H9 (cell line): ENCODE results near the gene ADAMTS3. TPM values are rescaled to one million over a fixed set of nuclear protein-coding genes. Genes with fewer than 3 reads are reported as not detected.
"Not testable (repeated sequence)": the region's sequence is repeated elsewhere in the genome, so short reads cannot be mapped to it uniquely, and the experiment has no call there.

Experiments used
- DNase-seq: peaks from one replicate; pipeline ENCODE4 v3.0.0-alpha.2; 2017
- H2AFZ ChIP-seq: one replicate; pipeline ENCODE4 v1.6.1; 2013; ENCODE audit warnings: mild to moderate bottlenecking, low read length, control low read depth, moderate library complexity
- H2AK5ac ChIP-seq: 2 replicates; pipeline ENCODE4 v1.6.1; 2013; ENCODE audit warnings: low read length, control low read depth, mixed read lengths; ENCODE audit not compliant: insufficient read length
- H2BK120ac ChIP-seq: one replicate; pipeline ENCODE4 v1.6.1; 2013; ENCODE audit warnings: low read depth, mild to moderate bottlenecking, low read length, control low read depth, inconsistent platforms; ENCODE audit not compliant: poor library complexity, severe bottlenecking
- H2BK12ac ChIP-seq: 2 replicates; pipeline ENCODE4 v1.6.1; 2013; ENCODE audit warnings: low read length, control low read depth, mixed read lengths, low read depth; ENCODE audit not compliant: insufficient read length
- H2BK15ac ChIP-seq: 2 replicates; pipeline ENCODE4 v1.6.1; 2013; ENCODE audit warnings: low read depth, low read length, control low read depth
- H2BK20ac ChIP-seq: one replicate; pipeline ENCODE4 v1.6.1; 2013; ENCODE audit warnings: low read depth, mild to moderate bottlenecking, low read length, control low read depth, inconsistent platforms; ENCODE audit not compliant: poor library complexity, severe bottlenecking
- H2BK5ac ChIP-seq: 2 replicates; pipeline ENCODE4 v1.6.1; 2013; ENCODE audit warnings: low read length, control low read depth, mixed read lengths; ENCODE audit not compliant: insufficient read length
- H3K14ac ChIP-seq: 2 replicates; pipeline ENCODE4 v1.6.1; 2013; ENCODE audit warnings: low read length, control low read depth; ENCODE audit not compliant: insufficient read depth
- H3K18ac ChIP-seq: 2 replicates; pipeline ENCODE4 v1.6.1; 2013; ENCODE audit warnings: low read depth, mild to moderate bottlenecking, mixed read lengths, low read length, control low read depth; ENCODE audit not compliant: insufficient read length
- H3K23ac ChIP-seq: 2 replicates; pipeline ENCODE4 v1.6.1; 2013; ENCODE audit warnings: low read length, control low read depth, mixed read lengths, low read depth; ENCODE audit not compliant: insufficient read length
- H3K23me2 ChIP-seq: 2 replicates; pipeline ENCODE4 v1.6.1; 2013; ENCODE audit warnings: low read depth, mild to moderate bottlenecking, mixed read lengths, low read length, control low read depth; ENCODE audit not compliant: insufficient read length, poor library complexity, severe bottlenecking
- H3K27ac ChIP-seq: 2 replicates; pipeline ENCODE4 v1.5.1; 2013; ENCODE audit warnings: low read length, control low read depth, mixed read lengths, low read depth; ENCODE audit not compliant: insufficient read length
- H3K27me3 ChIP-seq: 2 replicates; pipeline ENCODE4 v1.6.1; 2013; ENCODE audit warnings: low read length, control low read depth, inconsistent platforms; ENCODE audit not compliant: insufficient read depth
- H3K4ac ChIP-seq: 2 replicates; pipeline ENCODE4 v1.6.1; 2013; ENCODE audit warnings: low read depth, mild to moderate bottlenecking, control low read depth, inconsistent platforms, low read length, moderate library complexity
- H3K4me1 ChIP-seq: 2 replicates; pipeline ENCODE4 v1.6.1; 2013; ENCODE audit warnings: low read length, control low read depth, inconsistent platforms; ENCODE audit not compliant: insufficient read depth
- H3K4me2 ChIP-seq: 2 replicates; pipeline ENCODE4 v1.6.1; 2013; ENCODE audit warnings: low read length, control low read depth, mixed read lengths; ENCODE audit not compliant: insufficient read length, insufficient read depth
- H3K56ac ChIP-seq: 2 replicates; pipeline ENCODE4 v1.6.1; 2013; ENCODE audit warnings: low read depth, mild to moderate bottlenecking, mixed read lengths, low read length, control low read depth; ENCODE audit not compliant: insufficient read length
- H3K79me1 ChIP-seq: 2 replicates; pipeline ENCODE4 v1.6.1; 2013; ENCODE audit warnings: low read depth, mild to moderate bottlenecking, moderate library complexity, low read length, control low read depth, inconsistent platforms; ENCODE audit not compliant: insufficient read depth, poor library complexity, severe bottlenecking
- H3K79me2 ChIP-seq: 2 replicates; pipeline ENCODE4 v1.6.1; 2013; ENCODE audit warnings: low read length, control low read depth, inconsistent platforms; ENCODE audit not compliant: insufficient read depth
- H3K9ac ChIP-seq: 2 replicates; pipeline ENCODE4 v1.6.1; 2013; ENCODE audit warnings: low read length, control low read depth, mixed read lengths; ENCODE audit not compliant: insufficient read length; ENCODE audit errors: extremely low read depth
- H3K9me3 ChIP-seq: one replicate; pipeline ENCODE4 v1.6.1; 2013; ENCODE audit warnings: low read depth, low read length, inconsistent platforms; ENCODE audit not compliant: control insufficient read depth
- H3T11ph ChIP-seq: one replicate; pipeline ENCODE4 v1.6.1; 2013; ENCODE audit warnings: mild to moderate bottlenecking, low read length, control low read depth, inconsistent platforms
- H4K20me1 ChIP-seq: one replicate; pipeline ENCODE4 v1.6.1; 2013; ENCODE audit not compliant: control insufficient read depth, insufficient read length, insufficient read depth
- H4K5ac ChIP-seq: 2 replicates; pipeline ENCODE4 v1.6.1; 2013; ENCODE audit warnings: low read depth, mild to moderate bottlenecking, mixed read lengths, low read length, control low read depth; ENCODE audit not compliant: insufficient read length
- H4K8ac ChIP-seq: replicated peaks from 2 replicates; pipeline ENCODE4 v1.6.1; 2013; ENCODE audit warnings: low read length, control low read depth, mixed read lengths, low read depth; ENCODE audit not compliant: insufficient read length
- H4K91ac ChIP-seq: 2 replicates; pipeline ENCODE4 v1.6.1; 2013; ENCODE audit warnings: low read depth, mild to moderate bottlenecking, moderate library complexity, mixed read lengths, low read length, control low read depth; ENCODE audit not compliant: insufficient read length
- H3K27ac Mint-ChIP-seq, 3 experiments: 2 replicates in 2 of 3; 3 replicates in 1 of 3; pipeline ENCODE4 v1.8.0; 2020 to 2021; ENCODE audit warnings: mixed read lengths in 3 of 3, mild to moderate bottlenecking in 1 of 3, moderate library complexity in 1 of 3
- H3K27me3 Mint-ChIP-seq: 2 replicates; pipeline ENCODE4 v1.8.0; 2021; ENCODE audit warnings: low read depth, mild to moderate bottlenecking, moderate library complexity, mixed read lengths
- H3K36me3 Mint-ChIP-seq, 3 experiments: 2 replicates in 2 of 3; 3 replicates in 1 of 3; pipeline ENCODE4 v1.8.0; 2020 to 2021; ENCODE audit warnings: low read depth in 3 of 3, mixed read lengths in 3 of 3; ENCODE audit not compliant: insufficient read depth in 1 of 3
- H3K4me1 Mint-ChIP-seq, 2 experiments: 2 replicates each; pipeline ENCODE4 v1.8.0; 2020; ENCODE audit warnings: mixed read lengths in 2 of 2
- H3K4me3 Mint-ChIP-seq, 2 experiments: 2 replicates in 1 of 2; 3 replicates in 1 of 2; pipeline ENCODE4 v1.8.0; 2020 to 2021; ENCODE audit warnings: mild to moderate bottlenecking in 2 of 2, mixed read lengths in 2 of 2, moderate library complexity in 1 of 2
- H3K9me3 Mint-ChIP-seq, 2 experiments: 2 replicates in 1 of 2; 3 replicates in 1 of 2; pipeline ENCODE4 v1.8.0; 2020; ENCODE audit warnings: mild to moderate bottlenecking in 2 of 2, mixed read lengths in 2 of 2, moderate library complexity in 1 of 2
- total RNA-seq: library from RNA; stranded (reverse); gene quantifications from 2 replicates; pipeline ENCODE4 v1.2.1, GENCODE V29; 2021
- TF ChIP-seq, protein P1 (sequence below): fragments of 200-600 bp; sonication (generic); conservative IDR thresholded peaks from 3 replicates; pipeline ENCODE4 v1.8.0; 2021; ENCODE audit warnings: antibody characterized with exemption, mild to moderate bottlenecking

The ADAMTS3 gene
- total RNA-seq, 1 experiment from 2014 or later, result 1.1 TPM

DNA sequence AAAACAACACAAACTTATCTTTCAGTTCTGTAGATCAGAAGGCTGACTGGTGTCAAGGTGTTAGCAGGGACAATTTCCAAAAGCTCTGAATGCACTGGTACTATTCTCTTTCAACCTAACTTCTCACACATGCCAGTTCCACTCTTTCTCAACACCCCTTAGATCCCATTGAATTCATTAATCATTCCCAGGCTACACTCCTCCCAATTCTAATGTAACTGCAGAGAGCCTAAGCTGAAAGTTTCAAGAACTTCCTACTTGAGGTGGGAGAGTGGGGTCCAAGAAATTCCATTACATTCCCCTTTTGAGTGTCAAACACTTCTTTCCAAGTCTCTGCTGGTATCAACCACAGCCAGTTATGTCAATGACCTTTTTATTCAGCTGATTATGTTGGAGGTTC lies 142.0 kb downstream of the ADAMTS3 start:
- H3K36me3 Mint-ChIP-seq, result no peaks in the 10 kb centered on the region
- Histone ChIP-seq H3K18ac (no peak overlapping the region), H2BK12ac (no peak overlapping the region), H3K79me2 (no peaks in the 10 kb centered on the region), H3K79me1 (no peaks in the 10 kb centered on the region), H3K27me3 (no peaks in the 10 kb centered on the region; the same call in 1 of the 2 replicates), H3K23ac (no peak overlapping the region), H4K91ac (no peak overlapping the region), H2BK20ac (no peak overlapping the region), H3K9me3 (no peaks in the 10 kb centered on the region), H3T11ph (no peak overlapping the region), H3K14ac (no peak overlapping the region), H4K5ac (no peak overlapping the region), H3K4me2 (no peak overlapping the region), H3K27ac (no peak overlapping the region), H4K8ac (no peak overlapping the region), H2AFZ (no peak overlapping the region), H2AK5ac (no peak overlapping the region), H2BK5ac (no peak overlapping the region), H3K4me1 (no peaks in the 10 kb centered on the region), H3K23me2 (no peaks in the 10 kb centered on the region), H3K4ac (no peak overlapping the region), H4K20me1 (no peaks in the 10 kb centered on the region), H3K56ac (no peak overlapping the region), H2BK15ac (no peak overlapping the region), H3K9ac (no peak overlapping the region), H2BK120ac (no peak overlapping the region)
- no peak overlapping the region for H3K27ac Mint-ChIP-seq
- TF ChIP-seq, protein P1, sequence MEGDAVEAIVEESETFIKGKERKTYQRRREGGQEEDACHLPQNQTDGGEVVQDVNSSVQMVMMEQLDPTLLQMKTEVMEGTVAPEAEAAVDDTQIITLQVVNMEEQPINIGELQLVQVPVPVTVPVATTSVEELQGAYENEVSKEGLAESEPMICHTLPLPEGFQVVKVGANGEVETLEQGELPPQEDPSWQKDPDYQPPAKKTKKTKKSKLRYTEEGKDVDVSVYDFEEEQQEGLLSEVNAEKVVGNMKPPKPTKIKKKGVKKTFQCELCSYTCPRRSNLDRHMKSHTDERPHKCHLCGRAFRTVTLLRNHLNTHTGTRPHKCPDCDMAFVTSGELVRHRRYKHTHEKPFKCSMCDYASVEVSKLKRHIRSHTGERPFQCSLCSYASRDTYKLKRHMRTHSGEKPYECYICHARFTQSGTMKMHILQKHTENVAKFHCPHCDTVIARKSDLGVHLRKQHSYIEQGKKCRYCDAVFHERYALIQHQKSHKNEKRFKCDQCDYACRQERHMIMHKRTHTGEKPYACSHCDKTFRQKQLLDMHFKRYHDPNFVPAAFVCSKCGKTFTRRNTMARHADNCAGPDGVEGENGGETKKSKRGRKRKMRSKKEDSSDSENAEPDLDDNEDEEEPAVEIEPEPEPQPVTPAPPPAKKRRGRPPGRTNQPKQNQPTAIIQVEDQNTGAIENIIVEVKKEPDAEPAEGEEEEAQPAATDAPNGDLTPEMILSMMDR, result no peak
- no peak overlapping the region for H3K4me3 Mint-ChIP-seq
- no peaks in the 10 kb centered on the region for H3K27me3 Mint-ChIP-seq
- H3K4me1 Mint-ChIP-seq, result no peaks in the 10 kb centered on the region
- no peak for DNase-seq
- H3K9me3 Mint-ChIP-seq, result no peaks in the 10 kb centered on the region

DNA sequence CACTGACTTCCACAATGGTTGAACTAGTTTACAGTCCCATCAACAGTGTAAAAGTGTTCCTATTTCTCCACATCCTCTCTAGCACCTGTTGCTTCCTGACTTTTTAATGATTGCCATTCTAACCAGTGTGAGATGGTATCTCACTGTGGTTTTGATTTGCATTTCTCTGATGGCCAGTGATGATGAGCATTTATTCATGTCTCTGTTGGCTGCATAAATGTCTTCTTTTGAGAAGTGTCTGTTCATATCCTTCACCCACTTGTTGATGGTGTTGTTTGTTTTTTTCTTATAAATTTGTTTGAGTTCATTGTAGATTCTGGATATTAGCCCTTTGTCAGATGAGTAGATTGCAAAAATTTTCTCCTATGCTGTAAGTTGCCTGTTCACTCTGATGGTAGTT lies 143.1 kb downstream of the ADAMTS3 start:
- not testable (repeated sequence) for H3T11ph ChIP-seq, H3K27me3 ChIP-seq, H2BK5ac ChIP-seq, H3K23ac ChIP-seq, H3K23me2 ChIP-seq, H2BK15ac ChIP-seq, H3K18ac ChIP-seq, H3K4me1 Mint-ChIP-seq, H4K91ac ChIP-seq, H3K4me2 ChIP-seq, H3K9ac ChIP-seq, H3K14ac ChIP-seq, H3K4ac ChIP-seq, H2AK5ac ChIP-seq, H3K36me3 Mint-ChIP-seq, H4K20me1 ChIP-seq, H3K79me2 ChIP-seq, H2AFZ ChIP-seq, H3K9me3 ChIP-seq, H3K9me3 Mint-ChIP-seq, H3K27me3 Mint-ChIP-seq, H4K8ac ChIP-seq, H2BK20ac ChIP-seq, DNase-seq, H3K27ac ChIP-seq, H3K79me1 ChIP-seq, H4K5ac ChIP-seq, H3K56ac ChIP-seq, H3K4me1 ChIP-seq, H2BK12ac ChIP-seq, H3K27ac Mint-ChIP-seq, H2BK120ac ChIP-seq, H3K4me3 Mint-ChIP-seq
